GM18870 (cell line): ENCODE measurements around the gene PLPP3.

Experiments used
- ATAC-seq: cut with Tn5 transposase; IDR thresholded peaks from one replicate; pipeline ENCODE4 v1.9.1; 2021; ENCODE audit warnings: moderate library complexity; ENCODE audit not compliant: unreplicated experiment

Gene PLPP3

GRCh38 chr1:56525489-56526041 lies 53.8 kb downstream of the PLPP3 start:
- ATAC-seq = peak; percentile 88

- ATAC-seq = no peak
Observed at GRCh38 chr1:56524263-56524662, 55.1 kb downstream of the PLPP3 start.

- ATAC-seq = no peak
Observed at GRCh38 chr1:56522680-56523079, 56.7 kb downstream of the PLPP3 start.

GRCh38 chr1:56520016-56520601 lies 59.3 kb downstream of the PLPP3 start:
- ATAC-seq = no peak

GRCh38 chr1:56517404-56518130 lies 61.8 kb downstream of the PLPP3 start:
- ATAC-seq = no peak

GRCh38 chr1:56516539-56517252 lies 62.7 kb downstream of the PLPP3 start:
- peak; percentile 92 for ATAC-seq

- ATAC-seq = no peak
Observed at GRCh38 chr1:56515898-56516538, 63.3 kb downstream of the PLPP3 start.

- ATAC-seq = no peak
Observed at GRCh38 chr1:56512724-56513494, 66.5 kb downstream of the PLPP3 start.

- no peak for ATAC-seq
Observed at GRCh38 chr1:56511766-56512165, 67.6 kb downstream of the PLPP3 start.

GRCh38 chr1:56511364-56511763 lies 68.0 kb downstream of the PLPP3 start:
- no peak for ATAC-seq

- ATAC-seq = no peak
Observed at GRCh38 chr1:56510642-56511021, 68.7 kb downstream of the PLPP3 start.

GRCh38 chr1:56509713-56510641 lies 69.4 kb downstream of the PLPP3 start:
- no peak for ATAC-seq

- ATAC-seq = no peak
Observed at GRCh38 chr1:56508523-56508983, 70.8 kb downstream of the PLPP3 start.

GRCh38 chr1:56507925-56508522 lies 71.3 kb downstream of the PLPP3 start:
- ATAC-seq = no peak

GRCh38 chr1:56506951-56507491 lies 72.3 kb downstream of the PLPP3 start:
- no peak for ATAC-seq

GRCh38 chr1:56505792-56506743 lies 73.3 kb downstream of the PLPP3 start:
- no peak for ATAC-seq

- no peak for ATAC-seq
Observed at GRCh38 chr1:56502700-56503245, 76.6 kb downstream of the PLPP3 start.
